Tibial artery (tissue), 4 donors: Measurements from ENCODE around the gene HTR1A.

ENCODE experiments used
- DNase-seq, 2 donors: peaks; one replicate each; pipeline ENCODE4 v3.0.0-alpha.2; 2019
- H3K27ac ChIP-seq, 2 donors: fragments of 200-600 bp; sonication (generic) in 1 of 2; 1 replicate in 1 of 2; 2 replicates in 1 of 2; pipeline ENCODE4 v1.5.1; 2018 to 2019; ENCODE audit warnings: mild to moderate bottlenecking in 1 of 2
- H3K27me3 ChIP-seq, 2 donors: fragments of 200-600 bp; sonication (generic) in 1 of 2; one replicate each; pipeline versions ENCODE4 v1.5.1 to v1.6.0; 2016 to 2019
- H3K36me3 ChIP-seq, 3 donors: fragments of 200-600 bp; sonication (generic) in 2 of 3; one replicate each; pipeline ENCODE4 v1.5.1; 2016 to 2019; ENCODE audit warnings: mild to moderate bottlenecking in 2 of 3
- H3K4me1 ChIP-seq, 4 donors: fragments of 200-600 bp; sonication (generic) in 2 of 4; 1 replicate in 3 of 4; 2 replicates in 1 of 4; pipeline ENCODE4 v1.5.1; 2016 to 2019
- H3K4me3 ChIP-seq, 2 donors: fragments of 200-600 bp; sonication (generic) in 1 of 2; 1 replicate in 1 of 2; 2 replicates in 1 of 2; pipeline ENCODE4 v1.5.1; 2018 to 2019; ENCODE audit warnings: mild to moderate bottlenecking in 2 of 2
- H3K9me3 ChIP-seq, 3 donors: fragments of 200-600 bp; sonication (generic) in 1 of 3; one replicate each; pipeline ENCODE4 v1.5.1; 2016 to 2019
- intact Hi-C: fragments of 100-400 bp; cut with DNase I; formaldehyde crosslinking; loops from one replicate; pipeline ENCODE4 v1.15.0; 2023; ENCODE audit warnings: low total_unique reads
- TF ChIP-seq, protein P1 (sequence below), 2 experiments: fragments of 200-600 bp in 1 of 2; fragments of 450-650 bp in 1 of 2; IDR thresholded peaks; one replicate each; pipeline ENCODE4 v1.5.1; 2017 to 2019; ENCODE audit warnings: antibody characterized with exemption in 2 of 2, mild to moderate bottlenecking in 1 of 2, moderate library complexity in 1 of 2

The HTR1A gene

DNA sequence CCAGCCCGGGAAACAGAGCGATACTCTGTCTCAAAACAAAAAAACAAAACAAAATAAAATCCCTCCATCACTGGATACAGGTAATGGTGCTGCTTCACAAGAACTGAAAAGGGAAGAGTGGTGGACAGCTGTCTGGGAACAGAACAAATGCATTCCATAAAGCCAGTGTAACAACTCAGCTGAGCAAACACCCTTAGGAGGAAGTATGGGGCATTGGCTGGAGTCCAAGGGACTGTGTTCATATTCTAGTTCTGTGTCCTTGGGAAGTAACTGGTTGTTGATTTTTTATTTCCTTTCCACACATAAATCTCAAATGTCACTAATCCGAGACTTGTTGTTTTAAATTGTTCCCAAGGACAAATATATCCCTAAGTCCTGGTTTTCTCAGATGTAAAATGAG is 38.3 kb downstream of the HTR1A start:
- DNase-seq, result no peak
- intact Hi-C loops, result no loop called here

GRCh38 chr5:63919763-63920478 is 42.3 kb downstream of the HTR1A start:
- Histone ChIP-seq H3K9me3 (no peaks in the 10 kb centered on the region), H3K36me3 (no peaks in the 10 kb centered on the region), H3K4me1 (no peaks in the 10 kb centered on the region), H3K27me3 (no peaks in the 10 kb centered on the region), H3K27ac (no peak overlapping the region), H3K4me3 (no peak overlapping the region)
- no peak for DNase-seq
- intact Hi-C loops, result no loop called here
- TF ChIP-seq, protein P1, sequence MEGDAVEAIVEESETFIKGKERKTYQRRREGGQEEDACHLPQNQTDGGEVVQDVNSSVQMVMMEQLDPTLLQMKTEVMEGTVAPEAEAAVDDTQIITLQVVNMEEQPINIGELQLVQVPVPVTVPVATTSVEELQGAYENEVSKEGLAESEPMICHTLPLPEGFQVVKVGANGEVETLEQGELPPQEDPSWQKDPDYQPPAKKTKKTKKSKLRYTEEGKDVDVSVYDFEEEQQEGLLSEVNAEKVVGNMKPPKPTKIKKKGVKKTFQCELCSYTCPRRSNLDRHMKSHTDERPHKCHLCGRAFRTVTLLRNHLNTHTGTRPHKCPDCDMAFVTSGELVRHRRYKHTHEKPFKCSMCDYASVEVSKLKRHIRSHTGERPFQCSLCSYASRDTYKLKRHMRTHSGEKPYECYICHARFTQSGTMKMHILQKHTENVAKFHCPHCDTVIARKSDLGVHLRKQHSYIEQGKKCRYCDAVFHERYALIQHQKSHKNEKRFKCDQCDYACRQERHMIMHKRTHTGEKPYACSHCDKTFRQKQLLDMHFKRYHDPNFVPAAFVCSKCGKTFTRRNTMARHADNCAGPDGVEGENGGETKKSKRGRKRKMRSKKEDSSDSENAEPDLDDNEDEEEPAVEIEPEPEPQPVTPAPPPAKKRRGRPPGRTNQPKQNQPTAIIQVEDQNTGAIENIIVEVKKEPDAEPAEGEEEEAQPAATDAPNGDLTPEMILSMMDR (IDR thresholded peaks at IDR 0.05), result no peak

More for the DNA sequence above, 38.3 kb downstream of the HTR1A start:
- Histone ChIP-seq H3K27me3 (no peaks in the 10 kb centered on the region), H3K4me3 (no peak overlapping the region), H3K9me3 (no peaks in the 10 kb centered on the region), H3K36me3 (no peaks in the 10 kb centered on the region), H3K27ac (no peak overlapping the region), H3K4me1 (no peaks in the 10 kb centered on the region)
- TF ChIP-seq, protein P1 (IDR thresholded peaks at IDR 0.05), result no peak

DNA sequence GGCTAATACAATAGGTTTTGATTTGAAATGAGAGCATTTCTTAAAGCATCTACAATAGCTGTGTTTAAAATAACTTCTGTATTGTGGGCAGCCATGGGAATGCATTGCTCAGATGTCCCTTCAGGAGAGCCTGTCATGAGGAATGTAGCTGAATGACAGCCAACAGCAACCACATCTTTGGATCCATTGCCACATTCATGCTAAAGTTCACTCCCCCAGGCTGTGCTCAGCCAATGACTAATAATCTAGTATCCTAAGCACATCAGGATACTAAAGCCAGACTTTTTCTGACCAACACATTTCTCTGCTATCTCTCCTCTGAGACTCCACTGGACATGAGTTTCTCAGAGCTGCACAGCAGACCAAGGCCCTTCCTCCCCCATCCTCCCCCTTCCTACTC is 45.5 kb downstream of the HTR1A start:
- Histone ChIP-seq H3K4me1 (no peaks in the 10 kb centered on the region), H3K27ac (no peak overlapping the region), H3K4me3 (no peak overlapping the region), H3K9me3 (no peaks in the 10 kb centered on the region), H3K36me3 (no peaks in the 10 kb centered on the region), H3K27me3 (no peaks in the 10 kb centered on the region)
- intact Hi-C loops, result no loop called here
- DNase-seq, result no peak
- TF ChIP-seq, protein P1 (IDR thresholded peaks at IDR 0.05), result no peak

GRCh38 chr5:63911871-63912270 is 50.4 kb downstream of the HTR1A start:
- Histone ChIP-seq H3K36me3 (no peaks in the 10 kb centered on the region), H3K9me3 (no peaks in the 10 kb centered on the region), H3K4me3 (no peak overlapping the region), H3K4me1 (no peaks in the 10 kb centered on the region), H3K27ac (no peak overlapping the region), H3K27me3 (no peaks in the 10 kb centered on the region)
- TF ChIP-seq, protein P1 (IDR thresholded peaks at IDR 0.05), result no peak
- intact Hi-C loops, result no loop called here
- DNase-seq, result no peak
